Mesendoderm (in vitro differentiated cells): Measurements from ENCODE around the gene VSTM5.

Experiments used
- DNase-seq: peaks from one replicate; pipeline ENCODE4 v3.0.0; 2013
- H2AK5ac ChIP-seq: 2 replicates; pipeline ENCODE4 v1.6.1; 2013; ENCODE audit warnings: low read length, inconsistent platforms
- H2BK120ac ChIP-seq: 2 replicates; pipeline ENCODE4 v1.6.1; 2013; ENCODE audit warnings: low read depth, mild to moderate bottlenecking, low read length, moderate library complexity, mixed read lengths
- H2BK15ac ChIP-seq: replicated peaks from 2 replicates; pipeline ENCODE4 v1.6.1; 2013; ENCODE audit warnings: low read depth, mild to moderate bottlenecking, moderate library complexity
- H2BK5ac ChIP-seq: 2 replicates; pipeline ENCODE4 v1.6.1; 2013; ENCODE audit warnings: low read length, inconsistent platforms
- H3K18ac ChIP-seq: 2 replicates; pipeline ENCODE4 v1.6.1; 2013; ENCODE audit warnings: mild to moderate bottlenecking, low read length, mixed read lengths
- H3K23ac ChIP-seq: one replicate; pipeline ENCODE4 v1.6.1; 2013; ENCODE audit warnings: low read length
- H3K27ac ChIP-seq: 2 replicates; pipeline ENCODE4 v1.5.1; 2013; ENCODE audit warnings: low read depth, mild to moderate bottlenecking, inconsistent platforms, low read length, moderate library complexity
- H3K27me3 ChIP-seq: 2 replicates; pipeline ENCODE4 v1.6.1; 2013; ENCODE audit warnings: low read length, control low read depth, mild to moderate bottlenecking, inconsistent platforms; ENCODE audit not compliant: insufficient read depth, poor library complexity
- H3K36me3 ChIP-seq: 2 replicates; pipeline ENCODE4 v1.6.1; 2013; ENCODE audit warnings: low read length, inconsistent platforms; ENCODE audit not compliant: control insufficient read depth, insufficient read depth
- H3K4ac ChIP-seq: one replicate; pipeline ENCODE4 v1.6.1; 2013; ENCODE audit warnings: low read depth, mild to moderate bottlenecking, low read length, moderate library complexity
- H3K4me1 ChIP-seq: 2 replicates; pipeline ENCODE4 v1.6.1; 2013; ENCODE audit warnings: low read depth, low read length, inconsistent platforms; ENCODE audit not compliant: control insufficient read depth
- H3K4me2 ChIP-seq: 2 replicates; pipeline ENCODE4 v1.6.1; 2013; ENCODE audit warnings: low read length
- H3K4me3 ChIP-seq: 2 replicates; pipeline ENCODE4 v1.5.1; 2013; ENCODE audit warnings: mild to moderate bottlenecking, low read length
- H3K56ac ChIP-seq: one replicate; pipeline ENCODE4 v1.6.1; 2013; ENCODE audit warnings: low read length
- H3K79me1 ChIP-seq: 2 replicates; pipeline ENCODE4 v1.6.1; 2013; ENCODE audit warnings: low read length, inconsistent platforms
- H3K79me2 ChIP-seq: 2 replicates; pipeline ENCODE4 v1.6.1; 2013; ENCODE audit warnings: mild to moderate bottlenecking, low read length; ENCODE audit not compliant: control insufficient read depth, insufficient read depth
- H3K9ac ChIP-seq: 2 replicates; pipeline ENCODE4 v1.6.1; 2013; ENCODE audit warnings: low read length, inconsistent platforms
- H4K5ac ChIP-seq: one replicate; pipeline ENCODE4 v1.6.1; 2013; ENCODE audit warnings: low read length
- H4K8ac ChIP-seq: one replicate; pipeline ENCODE4 v1.6.1; 2013; ENCODE audit warnings: low read depth, mild to moderate bottlenecking, control low read depth, low read length, moderate library complexity
- WGBS: extraction: QIAGEN DNeasy Blood & Tissue Kit; methylation state at CpG from one replicate; pipeline ENCODE4 v1.1.7; 2013; ENCODE audit warnings: low lambda C conversion rate, missing lambda C conversion rate; ENCODE audit not compliant: insufficient coverage; ENCODE audit errors: extremely low coverage; 5-methylcytosine and 5-hydroxymethylcytosine counted together

VSTM5 gene

GRCh38 chr11:93846411-93846810, 4.0 kb downstream of the VSTM5 start:
- Histone ChIP-seq H2BK120ac (no peak overlapping the region), H3K36me3 (no peaks in the 10 kb centered on the region), H2AK5ac (no peak overlapping the region), H3K4me1 (peaks cover 2% of the 10 kb centered on the region), H3K18ac (no peak overlapping the region), H3K27me3 (no peaks in the 10 kb centered on the region), H3K79me2 (no peaks in the 10 kb centered on the region), H3K4me2 (no peak overlapping the region), H3K56ac (no peak overlapping the region), H3K27ac (no peak overlapping the region), H3K23ac (no peak overlapping the region), H3K79me1 (no peaks in the 10 kb centered on the region), H3K4ac (no peak overlapping the region), H4K5ac (no peak overlapping the region), H3K4me3 (no peak overlapping the region), H4K8ac (no peak overlapping the region), H3K9ac (no peak overlapping the region), H2BK15ac (no peak overlapping the region), H2BK5ac (no peak overlapping the region)
- DNase-seq: no peak
- WGBS: no CpG with 5 or more reads among the region's 2 CpGs

DNA sequence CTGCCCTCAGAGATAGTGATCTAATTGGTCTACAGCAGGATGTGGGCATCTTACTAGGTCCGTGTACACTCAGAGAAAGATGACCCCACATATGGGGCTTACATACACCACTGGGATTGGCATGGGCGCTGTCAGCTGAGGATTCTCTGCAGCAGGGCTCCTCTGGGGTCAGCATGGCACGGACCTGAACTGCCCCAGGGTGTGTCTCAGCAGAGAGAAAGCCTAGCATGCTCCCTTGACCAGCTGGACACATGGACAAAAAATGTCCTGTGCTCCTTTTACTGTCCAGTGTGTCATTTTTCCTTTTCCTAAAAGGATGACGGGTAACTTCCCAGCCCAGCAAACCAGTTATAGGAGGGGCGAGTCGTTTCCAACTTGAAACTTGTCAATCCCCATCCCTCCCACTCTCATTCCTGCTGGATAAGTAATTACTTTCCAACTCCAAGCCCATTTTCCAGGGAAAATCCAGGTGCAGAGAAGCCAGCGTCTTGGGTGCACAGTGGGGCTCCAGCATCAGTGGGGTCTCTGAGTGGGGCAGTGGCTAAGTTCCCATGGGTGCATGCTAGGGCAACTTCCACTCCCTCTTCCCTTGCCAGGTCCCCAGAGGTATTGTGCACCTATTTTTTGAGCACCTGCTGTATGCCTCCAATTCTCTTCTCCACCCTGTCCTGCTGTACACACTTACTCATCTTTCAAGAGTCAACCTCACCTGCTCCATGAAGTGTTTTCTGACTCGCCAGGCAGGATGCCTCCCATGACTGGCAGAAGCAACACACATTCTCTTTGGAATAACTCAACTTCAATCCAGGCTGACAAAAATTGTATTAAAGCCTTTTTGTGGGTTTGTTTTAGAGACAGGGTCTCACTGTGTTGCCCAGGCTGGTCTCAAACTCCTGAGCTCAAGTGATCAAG, 5.0 kb downstream of the VSTM5 start:
- Histone ChIP-seq H3K23ac (no peak overlapping the region), H3K56ac (no peak overlapping the region), H2AK5ac (no peak overlapping the region), H4K8ac (no peak overlapping the region), H4K5ac (no peak overlapping the region), H3K4me1 (peaks cover 2% of the 10 kb centered on the region), H3K27me3 (no peaks in the 10 kb centered on the region), H2BK120ac (no peak overlapping the region), H3K18ac (no peak overlapping the region), H3K9ac (no peak overlapping the region), H3K4ac (no peak overlapping the region), H3K36me3 (no peaks in the 10 kb centered on the region), H3K4me3 (no peak overlapping the region), H2BK5ac (no peak overlapping the region), H3K4me2 (no peak overlapping the region), H3K79me1 (no peaks in the 10 kb centered on the region), H3K27ac (no peak overlapping the region), H3K79me2 (no peaks in the 10 kb centered on the region), H2BK15ac (no peak overlapping the region)
- WGBS: no CpG with 5 or more reads among the region's 8 CpGs
- DNase-seq: no peak

GRCh38 chr11:93844568-93844967, 5.8 kb downstream of the VSTM5 start:
- Histone ChIP-seq H2BK120ac (no peak overlapping the region), H3K56ac (no peak overlapping the region), H3K27ac (no peak overlapping the region), H3K36me3 (no peaks in the 10 kb centered on the region), H3K4ac (no peak overlapping the region), H3K4me2 (no peak overlapping the region), H4K8ac (no peak overlapping the region), H2BK15ac (no peak overlapping the region), H3K18ac (no peak overlapping the region), H3K4me1 (peaks cover 2% of the 10 kb centered on the region), H4K5ac (no peak overlapping the region), H3K4me3 (no peak overlapping the region), H2AK5ac (no peak overlapping the region), H3K23ac (no peak overlapping the region), H2BK5ac (no peak overlapping the region), H3K9ac (no peak overlapping the region), H3K27me3 (no peaks in the 10 kb centered on the region), H3K79me1 (no peaks in the 10 kb centered on the region), H3K79me2 (no peaks in the 10 kb centered on the region)
- no CpG with 5 or more reads among the region's 7 CpGs for WGBS
- peak; percentile 72 for DNase-seq

GRCh38 chr11:93843906-93844305, 6.5 kb downstream of the VSTM5 start:
- H3K79me1 ChIP-seq: no peaks in the 10 kb centered on the region
- H2BK15ac ChIP-seq: no peak overlapping the region
- H3K79me2 ChIP-seq: no peaks in the 10 kb centered on the region
- H2BK120ac ChIP-seq: no peak overlapping the region
- no peak for DNase-seq
- no CpG with 5 or more reads among the region's 5 CpGs for WGBS
- H3K36me3 ChIP-seq: no peaks in the 10 kb centered on the region
- no peak overlapping the region for H3K9ac ChIP-seq
- no peak overlapping the region for H3K4me3 ChIP-seq
- no peak overlapping the region for H3K27ac ChIP-seq
- no peak overlapping the region for H3K56ac ChIP-seq
- H3K18ac ChIP-seq: no peak overlapping the region
- no peak overlapping the region for H4K8ac ChIP-seq
- H2AK5ac ChIP-seq: no peak overlapping the region
- no peak overlapping the region for H4K5ac ChIP-seq
- H3K27me3 ChIP-seq: no peaks in the 10 kb centered on the region
- H3K4me2 ChIP-seq: no peak overlapping the region
- H3K23ac ChIP-seq: no peak overlapping the region
- peaks cover 2% of the 10 kb centered on the region for H3K4me1 ChIP-seq
- no peak overlapping the region for H2BK5ac ChIP-seq
- H3K4ac ChIP-seq: no peak overlapping the region

- Histone ChIP-seq H3K4me1 (peaks cover 2% of the 10 kb centered on the region), H3K36me3 (no peaks in the 10 kb centered on the region), H3K79me1 (no peaks in the 10 kb centered on the region), H2AK5ac (no peak overlapping the region), H4K8ac (no peak overlapping the region), H3K79me2 (no peaks in the 10 kb centered on the region), H3K27ac (no peak overlapping the region), H3K27me3 (no peaks in the 10 kb centered on the region), H3K18ac (no peak overlapping the region), H3K4me3 (no peak overlapping the region), H3K56ac (no peak overlapping the region), H4K5ac (no peak overlapping the region), H2BK120ac (no peak overlapping the region), H3K9ac (no peak overlapping the region), H3K4me2 (no peak overlapping the region), H3K4ac (no peak overlapping the region), H3K23ac (no peak overlapping the region), H2BK5ac (no peak overlapping the region), H2BK15ac (no peak overlapping the region)
- no CpG with 5 or more reads among the region's 6 CpGs for WGBS
- no peak for DNase-seq
These were observed 8.0 kb downstream of the VSTM5 start for GRCh38 chr11:93842461-93842860.

- Histone ChIP-seq H3K79me2 (no peaks in the 10 kb centered on the region), H3K27me3 (no peaks in the 10 kb centered on the region), H3K4me3 (no peak overlapping the region), H4K5ac (no peak overlapping the region), H3K4me1 (peaks cover 2% of the 10 kb centered on the region), H4K8ac (no peak overlapping the region), H3K9ac (no peak overlapping the region), H2BK120ac (no peak overlapping the region), H2BK15ac (no peak overlapping the region), H3K79me1 (no peaks in the 10 kb centered on the region), H3K4me2 (no peak overlapping the region), H3K27ac (no peak overlapping the region), H3K36me3 (no peaks in the 10 kb centered on the region), H2AK5ac (no peak overlapping the region), H3K56ac (no peak overlapping the region), H3K18ac (no peak overlapping the region), H3K4ac (no peak overlapping the region), H3K23ac (no peak overlapping the region), H2BK5ac (no peak overlapping the region)
- DNase-seq: no peak
- no CpG with 5 or more reads among the region's 4 CpGs for WGBS
These were observed 8.4 kb downstream of the VSTM5 start for GRCh38 chr11:93842034-93842433.
